ENCODE data around the gene FNDC10.

The FNDC10 gene

GRCh38 chr1:1548591-1548990 is 51.3 kb downstream of the FNDC10 start:
- no peak for ATAC-seq
- TF ChIP-seq TSHZ2 (CRISPR knock-in tag; IDR thresholded peaks at IDR 0.05) = no peak
- TF ChIP-seq TOX (CRISPR knock-in tag; IDR thresholded peaks at IDR 0.05; ENCODE audit: borderline replicate concordance) = no peak
- TF ChIP-seq ZFP3 (CRISPR knock-in tag; IDR thresholded peaks at IDR 0.05) = no peak
- TF ChIP-seq, protein P1, sequence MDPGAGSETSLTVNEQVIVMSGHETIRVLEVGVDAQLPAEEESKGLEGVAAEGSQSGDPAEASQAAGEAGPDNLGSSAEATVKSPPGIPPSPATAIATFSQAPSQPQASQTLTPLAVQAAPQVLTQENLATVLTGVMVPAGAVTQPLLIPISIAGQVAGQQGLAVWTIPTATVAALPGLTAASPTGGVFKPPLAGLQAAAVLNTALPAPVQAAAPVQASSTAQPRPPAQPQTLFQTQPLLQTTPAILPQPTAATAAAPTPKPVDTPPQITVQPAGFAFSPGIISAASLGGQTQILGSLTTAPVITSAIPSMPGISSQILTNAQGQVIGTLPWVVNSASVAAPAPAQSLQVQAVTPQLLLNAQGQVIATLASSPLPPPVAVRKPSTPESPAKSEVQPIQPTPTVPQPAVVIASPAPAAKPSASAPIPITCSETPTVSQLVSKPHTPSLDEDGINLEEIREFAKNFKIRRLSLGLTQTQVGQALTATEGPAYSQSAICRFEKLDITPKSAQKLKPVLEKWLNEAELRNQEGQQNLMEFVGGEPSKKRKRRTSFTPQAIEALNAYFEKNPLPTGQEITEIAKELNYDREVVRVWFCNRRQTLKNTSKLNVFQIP (CRISPR knock-in tag; IDR thresholded peaks at IDR 0.05; ENCODE audit: borderline replicate concordance, low read depth) = no peak
- no peak for TF ChIP-seq TCF4 (CRISPR knock-in tag; IDR thresholded peaks at IDR 0.05; ENCODE audit: borderline replicate concordance)
- no peak for TF ChIP-seq RARB (CRISPR knock-in tag; IDR thresholded peaks at IDR 0.05)
- TF ChIP-seq, protein P2, sequence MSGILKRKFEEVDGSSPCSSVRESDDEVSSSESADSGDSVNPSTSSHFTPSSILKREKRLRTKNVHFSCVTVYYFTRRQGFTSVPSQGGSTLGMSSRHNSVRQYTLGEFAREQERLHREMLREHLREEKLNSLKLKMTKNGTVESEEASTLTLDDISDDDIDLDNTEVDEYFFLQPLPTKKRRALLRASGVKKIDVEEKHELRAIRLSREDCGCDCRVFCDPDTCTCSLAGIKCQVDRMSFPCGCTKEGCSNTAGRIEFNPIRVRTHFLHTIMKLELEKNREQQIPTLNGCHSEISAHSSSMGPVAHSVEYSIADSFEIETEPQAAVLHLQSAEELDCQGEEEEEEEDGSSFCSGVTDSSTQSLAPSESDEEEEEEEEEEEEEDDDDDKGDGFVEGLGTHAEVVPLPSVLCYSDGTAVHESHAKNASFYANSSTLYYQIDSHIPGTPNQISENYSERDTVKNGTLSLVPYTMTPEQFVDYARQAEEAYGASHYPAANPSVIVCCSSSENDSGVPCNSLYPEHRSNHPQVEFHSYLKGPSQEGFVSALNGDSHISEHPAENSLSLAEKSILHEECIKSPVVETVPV (CRISPR knock-in tag; IDR thresholded peaks at IDR 0.05) = no peak
- TF ChIP-seq ZNF565 (CRISPR knock-in tag; conservative IDR thresholded peaks at IDR 0.05; ENCODE audit: low read depth) = no peak
